HFF-Myc (cell line): ENCODE results near the gene PIEZO1.

Source experiments
- DNase-seq: peaks from one replicate; pipeline ENCODE4 v3.0.0-alpha.2; 2011; ENCODE audit warnings: low read depth; ENCODE audit errors: extremely low read depth
- H3K4me3 ChIP-seq: replicated peaks from 2 replicates; pipeline ENCODE4 v1.5.1; 2011; ENCODE audit warnings: low read depth, mild to moderate bottlenecking, control low read depth, low read length
- TF ChIP-seq, protein P1 (sequence below): IDR thresholded peaks from 2 replicates; pipeline ENCODE4 v1.5.1; 2012; ENCODE audit warnings: mild to moderate bottlenecking, low read depth, low read length, control low read depth; ENCODE audit errors: missing control alignments

PIEZO1 gene

GRCh38 chr16:88727871-88728270 is 57.1 kb downstream of the PIEZO1 start:
- TF ChIP-seq, protein P1, sequence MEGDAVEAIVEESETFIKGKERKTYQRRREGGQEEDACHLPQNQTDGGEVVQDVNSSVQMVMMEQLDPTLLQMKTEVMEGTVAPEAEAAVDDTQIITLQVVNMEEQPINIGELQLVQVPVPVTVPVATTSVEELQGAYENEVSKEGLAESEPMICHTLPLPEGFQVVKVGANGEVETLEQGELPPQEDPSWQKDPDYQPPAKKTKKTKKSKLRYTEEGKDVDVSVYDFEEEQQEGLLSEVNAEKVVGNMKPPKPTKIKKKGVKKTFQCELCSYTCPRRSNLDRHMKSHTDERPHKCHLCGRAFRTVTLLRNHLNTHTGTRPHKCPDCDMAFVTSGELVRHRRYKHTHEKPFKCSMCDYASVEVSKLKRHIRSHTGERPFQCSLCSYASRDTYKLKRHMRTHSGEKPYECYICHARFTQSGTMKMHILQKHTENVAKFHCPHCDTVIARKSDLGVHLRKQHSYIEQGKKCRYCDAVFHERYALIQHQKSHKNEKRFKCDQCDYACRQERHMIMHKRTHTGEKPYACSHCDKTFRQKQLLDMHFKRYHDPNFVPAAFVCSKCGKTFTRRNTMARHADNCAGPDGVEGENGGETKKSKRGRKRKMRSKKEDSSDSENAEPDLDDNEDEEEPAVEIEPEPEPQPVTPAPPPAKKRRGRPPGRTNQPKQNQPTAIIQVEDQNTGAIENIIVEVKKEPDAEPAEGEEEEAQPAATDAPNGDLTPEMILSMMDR = no peak
- no peak for DNase-seq
- no peak overlapping the region for H3K4me3 ChIP-seq

DNA sequence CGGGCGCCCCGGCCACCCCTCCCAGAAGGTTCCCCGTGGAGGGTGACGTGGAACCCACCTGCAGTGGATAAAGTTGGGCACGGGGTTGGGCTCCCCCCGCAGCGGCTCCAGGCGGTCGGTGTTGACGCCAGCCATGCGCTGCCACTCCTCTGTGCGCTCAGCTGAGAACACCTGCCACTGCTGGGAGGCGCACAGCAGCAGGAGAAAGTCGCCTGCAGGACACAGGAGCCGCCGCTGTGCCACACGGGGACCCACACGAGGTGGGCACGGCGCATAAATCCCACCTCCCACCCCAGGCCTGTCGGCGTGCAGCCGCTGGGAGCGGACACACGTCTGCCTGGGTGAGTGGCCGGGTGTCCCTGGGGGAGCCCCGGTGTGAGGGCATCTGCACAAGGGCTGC is 58.0 kb downstream of the PIEZO1 start:
- H3K4me3 ChIP-seq = no peak overlapping the region
- TF ChIP-seq, protein P1 = no peak
- DNase-seq = no peak

GRCh38 chr16:88726408-88726749 is 58.6 kb downstream of the PIEZO1 start:
- TF ChIP-seq, protein P1 = no peak
- DNase-seq = no peak
- no peak overlapping the region for H3K4me3 ChIP-seq

GRCh38 chr16:88725609-88726407 is 59.2 kb downstream of the PIEZO1 start:
- no peak for DNase-seq
- H3K4me3 ChIP-seq = no peak overlapping the region
- TF ChIP-seq, protein P1 = no peak

- no peak overlapping the region for H3K4me3 ChIP-seq
- TF ChIP-seq, protein P1 = no peak
- DNase-seq = no peak
Observed at GRCh38 chr16:88724855-88725555, 60.0 kb downstream of the PIEZO1 start.

DNA sequence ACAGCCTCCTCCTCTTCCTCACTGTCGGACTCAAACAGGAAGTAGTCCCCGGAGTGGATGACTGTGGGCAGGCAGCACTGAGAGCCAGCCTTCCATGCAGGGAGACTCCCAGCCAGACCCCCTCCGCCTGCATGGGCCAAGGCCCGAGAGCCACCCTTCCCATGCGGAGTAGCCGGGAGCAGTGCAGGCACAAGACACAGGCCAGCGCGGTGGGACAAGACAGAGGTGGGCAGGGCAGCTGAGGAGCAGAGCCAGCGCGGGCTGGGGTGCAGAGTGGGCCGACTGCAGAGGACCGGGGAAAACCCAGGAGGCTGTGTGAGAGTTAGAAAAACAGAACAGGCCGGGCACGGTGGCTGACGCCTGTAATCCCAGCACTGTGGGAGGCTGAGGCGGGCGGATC is 61.1 kb downstream of the PIEZO1 start:
- no peak for DNase-seq
- no peak overlapping the region for H3K4me3 ChIP-seq
- TF ChIP-seq, protein P1 = no peak
